Activated T-helper 9 cell treated with anti-CD3 and anti-CD28 coated beads, Interleukin-2, amount 50 U/mL, for 16 hours (primary cell): ENCODE results near the gene C3orf70.

Experiments used
- DNase-seq: peaks from one replicate; pipeline ENCODE4 v3.0.0-alpha.2; 2020; ENCODE audit warnings: low read depth

C3orf70 gene

GRCh38 chr3:185087419-185087818 is 65.4 kb downstream of the C3orf70 start:
- DNase-seq, result no peak

GRCh38 chr3:185084901-185085300 is 68.0 kb downstream of the C3orf70 start:
- DNase-seq, result no peak

GRCh38 chr3:185084402-185084801 is 68.5 kb downstream of the C3orf70 start:
- DNase-seq, result no peak

GRCh38 chr3:185082829-185083228 is 70.0 kb downstream of the C3orf70 start:
- no peak for DNase-seq

- no peak for DNase-seq
These were observed 70.7 kb downstream of the C3orf70 start for GRCh38 chr3:185082149-185082548.

GRCh38 chr3:185081521-185081920 is 71.3 kb downstream of the C3orf70 start:
- DNase-seq, result no peak

GRCh38 chr3:185079625-185080024 is 73.2 kb downstream of the C3orf70 start:
- no peak for DNase-seq

- DNase-seq, result no peak
These were observed 76.6 kb downstream of the C3orf70 start for GRCh38 chr3:185076219-185076618.

- no peak for DNase-seq
These were observed 77.3 kb downstream of the C3orf70 start for GRCh38 chr3:185075547-185075946.

GRCh38 chr3:185071287-185071800 is 81.5 kb downstream of the C3orf70 start:
- no peak for DNase-seq

- no peak for DNase-seq
These were observed 82.2 kb downstream of the C3orf70 start for GRCh38 chr3:185070491-185071286.

GRCh38 chr3:185069037-185070030 is 83.5 kb downstream of the C3orf70 start:
- DNase-seq, result no peak

GRCh38 chr3:185067173-185067572 is 85.7 kb downstream of the C3orf70 start:
- no peak for DNase-seq

- no peak for DNase-seq
These were observed 86.6 kb downstream of the C3orf70 start for GRCh38 chr3:185066251-185066650.

- no peak for DNase-seq
These were observed 87.8 kb downstream of the C3orf70 start for GRCh38 chr3:185065059-185065458.

GRCh38 chr3:185063431-185063830 is 89.4 kb downstream of the C3orf70 start:
- no peak for DNase-seq

- DNase-seq, result no peak
These were observed 90.7 kb downstream of the C3orf70 start for GRCh38 chr3:185062191-185062590.

- DNase-seq, result no peak
These were observed 92.2 kb downstream of the C3orf70 start for GRCh38 chr3:185060655-185061054.

GRCh38 chr3:185059766-185060165 is 93.1 kb downstream of the C3orf70 start:
- DNase-seq, result no peak

GRCh38 chr3:185058796-185059195 is 94.1 kb downstream of the C3orf70 start:
- DNase-seq, result no peak

- DNase-seq, result no peak
These were observed 95.0 kb downstream of the C3orf70 start for GRCh38 chr3:185057829-185058228.

GRCh38 chr3:185056908-185057307 is 96.0 kb downstream of the C3orf70 start:
- DNase-seq, result no peak

- DNase-seq, result no peak
These were observed 100.2 kb downstream of the C3orf70 start for GRCh38 chr3:185052631-185053030.
